ENCODE data around the gene PRPF18.

PRPF18 gene

DNA sequence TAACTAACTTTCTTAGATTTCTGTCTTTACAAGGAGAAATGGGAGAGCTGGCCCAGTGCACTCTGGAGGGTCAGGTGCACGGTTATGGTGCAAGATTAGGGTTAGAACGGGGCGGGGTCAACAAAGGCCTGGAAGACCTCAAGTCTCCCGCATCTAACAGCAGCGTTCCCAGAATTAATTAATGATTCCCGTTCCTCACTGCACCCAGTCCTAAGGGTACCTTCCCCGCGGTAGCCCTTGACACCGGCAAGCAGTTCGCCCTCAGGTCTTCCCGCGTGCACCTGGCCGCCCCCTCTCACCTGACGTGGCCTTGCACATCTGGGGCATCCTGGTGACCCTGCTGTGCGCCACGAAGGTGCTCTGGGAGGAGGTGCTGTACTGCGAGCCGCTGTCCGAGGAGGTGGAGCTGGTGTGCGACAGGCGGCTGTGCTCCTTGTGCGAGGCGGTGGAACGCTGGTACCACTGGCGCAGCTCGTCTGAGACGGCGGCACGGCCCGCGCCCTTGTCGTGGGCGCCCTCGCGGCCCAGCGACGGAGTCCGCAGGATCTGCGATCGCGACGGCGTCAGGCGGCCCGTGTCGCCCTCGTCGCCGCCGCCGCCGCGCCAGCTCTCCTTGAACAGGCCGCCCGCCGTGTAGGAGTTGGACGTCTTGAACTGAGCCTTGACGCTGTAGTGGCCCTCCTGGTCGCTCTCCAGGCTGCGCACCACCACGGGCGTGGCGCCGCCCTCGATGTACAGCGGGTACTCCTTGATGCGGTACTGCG is 69.8 kb downstream of the PRPF18 start:
- H3K27me3 ChIP-seq (ENCODE audit: control insufficient read depth, insufficient read depth, low read length), result no peaks in the 10 kb centered on the region
- no peak overlapping the region for H3K27ac ChIP-seq (ENCODE audit: low read depth, low read length)
- no peaks in the 10 kb centered on the region for H3K9me3 ChIP-seq (ENCODE audit: control insufficient read depth, insufficient read depth, low read length)
- H3K36me3 ChIP-seq (ENCODE audit: control insufficient read depth, insufficient read depth, low read length), result peaks cover 50% of the 10 kb centered on the region
- H3K4me1 ChIP-seq (ENCODE audit: control insufficient read depth, insufficient read depth, low read length), result 0 out of 2 replicates have a peak, but pooled peaks cover 11% of the 10 kb centered on the region
- no peak overlapping the region for H3K4me3 ChIP-seq (ENCODE audit: low read depth, low read length)
- H3K9ac ChIP-seq (ENCODE audit: low read depth, low read length), result no peak overlapping the region

DNA sequence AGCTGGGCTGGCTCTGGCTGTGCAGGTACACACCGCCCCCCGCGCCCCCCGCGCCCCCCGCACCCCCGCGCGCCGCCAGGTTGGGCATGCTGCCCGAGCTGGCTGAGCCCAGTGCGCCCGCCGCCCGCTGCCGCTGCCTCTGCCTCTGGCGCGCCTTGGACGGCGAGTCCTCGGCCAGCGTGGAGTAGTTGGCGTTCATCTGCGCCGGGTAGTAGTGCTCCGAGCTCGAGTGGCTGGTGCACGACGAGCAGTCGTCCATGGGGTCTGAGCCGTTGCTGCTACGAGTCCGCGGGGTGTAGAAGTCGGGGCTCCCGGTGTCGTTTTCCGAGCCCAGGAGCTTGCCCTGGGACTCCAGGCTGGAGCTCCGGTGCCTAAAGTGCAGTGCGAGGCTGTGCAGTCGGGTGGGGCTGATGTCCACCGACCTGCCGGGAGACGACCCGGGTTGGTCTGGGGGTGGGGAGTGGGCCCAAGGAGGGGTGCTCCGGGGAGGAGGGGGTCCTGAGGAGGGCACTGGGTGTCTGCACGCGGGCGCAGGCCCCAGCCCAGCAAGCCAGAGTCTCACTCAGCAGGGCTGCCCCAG is 70.4 kb downstream of the PRPF18 start:
- Histone ChIP-seq H3K36me3 (ENCODE audit: control insufficient read depth, insufficient read depth, low read length) (peaks cover 43% of the 10 kb centered on the region), H3K27ac (ENCODE audit: low read depth, low read length) (no peak overlapping the region), H3K4me1 (ENCODE audit: control insufficient read depth, insufficient read depth, low read length) (0 out of 2 replicates have a peak, but pooled peaks cover 11% of the 10 kb centered on the region), H3K4me3 (ENCODE audit: low read depth, low read length) (no peak overlapping the region), H3K9ac (ENCODE audit: low read depth, low read length) (no peak overlapping the region), H3K9me3 (ENCODE audit: control insufficient read depth, insufficient read depth, low read length) (no peaks in the 10 kb centered on the region), H3K27me3 (ENCODE audit: control insufficient read depth, insufficient read depth, low read length) (no peaks in the 10 kb centered on the region)

DNA sequence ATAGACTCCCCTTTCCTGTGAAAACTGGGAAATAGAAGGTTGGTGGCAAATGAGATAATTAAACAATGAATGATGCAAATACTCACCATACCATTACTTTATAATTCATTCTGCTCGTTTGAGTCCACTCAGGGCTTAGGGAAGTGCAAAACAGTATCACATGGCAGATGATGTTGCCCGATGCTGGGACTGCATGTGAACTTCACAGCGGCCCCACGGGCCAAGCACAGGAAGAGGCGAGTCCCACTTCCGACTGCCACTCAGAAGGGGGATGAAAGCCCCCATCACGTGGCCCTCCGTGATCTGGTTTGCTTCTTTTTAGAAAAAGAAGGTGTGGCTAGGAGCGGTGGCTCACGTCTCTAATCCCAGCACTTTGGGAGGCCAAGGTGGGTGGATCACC is 71.5 kb downstream of the PRPF18 start:
- Histone ChIP-seq H3K27me3 (ENCODE audit: control insufficient read depth, insufficient read depth, low read length) (no peaks in the 10 kb centered on the region), H3K27ac (ENCODE audit: low read depth, low read length) (no peak overlapping the region), H3K9me3 (ENCODE audit: control insufficient read depth, insufficient read depth, low read length) (no peaks in the 10 kb centered on the region), H3K4me1 (ENCODE audit: control insufficient read depth, insufficient read depth, low read length) (0 out of 2 replicates have a peak, but pooled peaks cover 11% of the 10 kb centered on the region), H3K4me3 (ENCODE audit: low read depth, low read length) (no peak overlapping the region), H3K9ac (ENCODE audit: low read depth, low read length) (no peak overlapping the region), H3K36me3 (ENCODE audit: control insufficient read depth, insufficient read depth, low read length) (peaks cover 39% of the 10 kb centered on the region)

DNA sequence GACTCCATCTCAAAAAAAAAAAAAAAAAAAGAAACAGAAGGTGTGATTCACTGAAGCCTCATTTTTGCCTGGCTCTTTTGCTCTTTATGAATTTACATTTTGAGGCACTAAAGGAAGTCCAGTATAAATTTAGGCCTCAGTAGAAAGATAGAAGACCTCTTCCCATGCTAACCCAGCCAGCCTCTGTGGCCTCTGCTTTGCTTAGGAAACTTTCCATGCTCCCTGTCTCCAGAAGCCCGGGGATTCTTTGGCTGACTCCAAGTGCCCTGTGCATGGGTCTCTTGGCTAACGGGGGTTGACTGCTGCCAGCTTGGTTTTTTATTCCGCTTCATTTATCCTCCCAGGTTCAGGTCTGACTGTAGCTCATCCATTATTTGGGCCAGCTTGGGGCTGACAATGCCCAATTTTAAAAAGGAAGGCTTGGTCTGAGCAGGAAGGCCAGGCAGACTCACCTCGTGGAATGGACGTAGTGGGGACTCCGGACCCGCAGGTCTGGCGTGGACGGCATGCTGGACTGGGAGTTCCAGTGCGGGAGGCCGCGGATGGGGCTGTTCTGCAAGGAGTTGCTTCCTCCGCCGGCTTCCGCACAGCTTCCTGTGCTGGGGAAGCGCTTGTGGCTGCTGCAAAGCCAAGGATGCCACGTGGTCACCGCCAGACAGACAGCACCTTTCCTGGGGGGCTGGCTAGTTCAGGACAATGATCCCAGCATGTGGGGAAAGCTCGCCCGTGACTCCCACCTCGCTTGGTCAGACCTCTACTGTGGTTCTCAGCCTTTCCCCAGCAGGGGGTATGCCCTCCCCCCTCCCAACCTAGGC is 72.3 kb downstream of the PRPF18 start:
- H3K27ac ChIP-seq (ENCODE audit: low read depth, low read length), result no peak overlapping the region
- no peak overlapping the region for H3K4me3 ChIP-seq (ENCODE audit: low read depth, low read length)
- H3K9ac ChIP-seq (ENCODE audit: low read depth, low read length), result no peak overlapping the region
- H3K4me1 ChIP-seq (ENCODE audit: control insufficient read depth, insufficient read depth, low read length), result 0 out of 2 replicates have a peak, but pooled peaks cover 11% of the 10 kb centered on the region
- peaks cover 32% of the 10 kb centered on the region for H3K36me3 ChIP-seq (ENCODE audit: control insufficient read depth, insufficient read depth, low read length)
- no peaks in the 10 kb centered on the region for H3K9me3 ChIP-seq (ENCODE audit: control insufficient read depth, insufficient read depth, low read length)
- H3K27me3 ChIP-seq (ENCODE audit: control insufficient read depth, insufficient read depth, low read length), result no peaks in the 10 kb centered on the region

DNA sequence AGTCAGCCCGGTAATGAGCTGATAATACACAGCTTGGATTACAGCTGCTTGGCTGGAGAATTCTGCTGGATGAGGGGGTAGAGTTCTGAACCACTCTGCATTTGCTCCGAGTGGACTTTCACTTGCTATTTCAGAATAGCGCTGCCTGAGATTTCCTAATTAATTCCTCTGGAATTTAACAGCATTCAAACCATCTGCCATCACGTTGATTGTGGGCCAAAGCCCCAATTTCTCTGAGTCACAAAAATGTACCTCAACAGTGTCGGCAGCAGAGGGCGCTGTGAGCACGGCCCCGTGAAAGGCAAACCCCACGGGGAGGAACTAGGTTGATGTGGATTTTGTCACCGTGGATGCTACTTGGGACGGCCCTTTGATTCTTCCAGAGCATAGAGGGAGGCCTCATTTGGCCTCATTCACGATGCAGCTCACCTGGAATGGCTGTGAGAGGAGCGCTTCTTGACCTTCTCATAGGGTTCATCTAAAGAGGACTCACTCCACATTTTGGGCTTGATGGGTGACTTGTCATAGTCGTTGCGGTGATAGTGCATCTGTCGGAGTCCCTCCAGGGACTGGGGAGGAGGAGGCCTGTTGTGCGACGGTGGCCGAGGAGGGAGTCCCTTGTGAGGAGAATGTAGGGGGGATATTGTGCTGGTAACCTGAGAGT is 73.3 kb downstream of the PRPF18 start:
- no peaks in the 10 kb centered on the region for H3K27me3 ChIP-seq (ENCODE audit: control insufficient read depth, insufficient read depth, low read length)
- H3K36me3 ChIP-seq (ENCODE audit: control insufficient read depth, insufficient read depth, low read length), result peaks cover 23% of the 10 kb centered on the region
- 0 out of 2 replicates have a peak, but pooled peaks cover 11% of the 10 kb centered on the region for H3K4me1 ChIP-seq (ENCODE audit: control insufficient read depth, insufficient read depth, low read length)
- H3K9me3 ChIP-seq (ENCODE audit: control insufficient read depth, insufficient read depth, low read length), result no peaks in the 10 kb centered on the region
- H3K9ac ChIP-seq (ENCODE audit: low read depth, low read length), result no peak overlapping the region
- H3K4me3 ChIP-seq (ENCODE audit: low read depth, low read length), result no peak overlapping the region
- H3K27ac ChIP-seq (ENCODE audit: low read depth, low read length), result no peak overlapping the region

DNA sequence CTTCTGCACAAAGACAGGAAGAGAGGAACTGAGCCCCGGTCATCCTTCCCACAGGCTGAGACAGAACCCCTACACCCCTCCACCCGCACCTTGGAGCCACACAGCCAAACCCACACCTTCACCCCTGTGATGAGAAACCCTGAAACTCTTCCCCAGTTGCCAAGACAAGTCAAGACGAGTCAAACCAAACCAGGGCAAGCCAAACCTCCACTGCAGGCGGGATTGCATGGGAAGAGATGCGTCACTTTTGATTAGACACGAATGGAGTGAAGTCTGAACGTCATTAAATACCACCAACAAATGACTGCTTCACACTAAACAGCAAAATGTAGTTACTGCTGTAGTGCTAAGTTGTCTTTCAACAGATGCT is 73.8 kb downstream of the PRPF18 start:
- no peak overlapping the region for H3K9ac ChIP-seq (ENCODE audit: low read depth, low read length)
- H3K4me3 ChIP-seq (ENCODE audit: low read depth, low read length), result no peak overlapping the region
- no peaks in the 10 kb centered on the region for H3K9me3 ChIP-seq (ENCODE audit: control insufficient read depth, insufficient read depth, low read length)
- H3K4me1 ChIP-seq (ENCODE audit: control insufficient read depth, insufficient read depth, low read length), result 0 out of 2 replicates have a peak, but pooled peaks cover 11% of the 10 kb centered on the region
- peaks cover 28% of the 10 kb centered on the region for H3K36me3 ChIP-seq (ENCODE audit: control insufficient read depth, insufficient read depth, low read length)
- no peak overlapping the region for H3K27ac ChIP-seq (ENCODE audit: low read depth, low read length)
- H3K27me3 ChIP-seq (ENCODE audit: control insufficient read depth, insufficient read depth, low read length), result no peaks in the 10 kb centered on the region

DNA sequence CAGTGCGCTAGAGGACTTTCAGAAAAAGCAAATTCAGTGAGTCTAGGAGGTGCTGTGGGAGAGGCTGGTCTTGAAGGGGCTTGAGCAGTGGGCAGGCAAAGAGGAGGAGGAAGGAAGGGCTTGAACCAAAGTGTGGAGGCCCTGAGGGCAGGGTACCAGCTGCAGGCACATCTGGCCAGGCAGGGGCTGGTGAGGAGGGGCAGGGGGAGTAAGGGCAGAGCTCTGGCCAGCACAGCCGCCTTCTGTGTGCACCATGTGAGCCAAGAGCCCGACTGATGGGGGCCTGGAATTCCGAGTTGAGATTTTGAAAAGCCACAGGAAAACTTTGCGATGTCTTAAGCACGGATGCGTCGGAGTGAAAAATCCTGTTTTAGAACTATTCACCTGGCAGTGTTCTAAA is 74.5 kb downstream of the PRPF18 start:
- Histone ChIP-seq H3K27ac (ENCODE audit: low read depth, low read length) (no peak overlapping the region), H3K4me3 (ENCODE audit: low read depth, low read length) (no peak overlapping the region), H3K36me3 (ENCODE audit: control insufficient read depth, insufficient read depth, low read length) (peaks cover 27% of the 10 kb centered on the region), H3K27me3 (ENCODE audit: control insufficient read depth, insufficient read depth, low read length) (no peaks in the 10 kb centered on the region), H3K9me3 (ENCODE audit: control insufficient read depth, insufficient read depth, low read length) (no peaks in the 10 kb centered on the region), H3K4me1 (ENCODE audit: control insufficient read depth, insufficient read depth, low read length) (0 out of 2 replicates have a peak, but pooled peaks cover 11% of the 10 kb centered on the region), H3K9ac (ENCODE audit: low read depth, low read length) (no peak overlapping the region)

DNA sequence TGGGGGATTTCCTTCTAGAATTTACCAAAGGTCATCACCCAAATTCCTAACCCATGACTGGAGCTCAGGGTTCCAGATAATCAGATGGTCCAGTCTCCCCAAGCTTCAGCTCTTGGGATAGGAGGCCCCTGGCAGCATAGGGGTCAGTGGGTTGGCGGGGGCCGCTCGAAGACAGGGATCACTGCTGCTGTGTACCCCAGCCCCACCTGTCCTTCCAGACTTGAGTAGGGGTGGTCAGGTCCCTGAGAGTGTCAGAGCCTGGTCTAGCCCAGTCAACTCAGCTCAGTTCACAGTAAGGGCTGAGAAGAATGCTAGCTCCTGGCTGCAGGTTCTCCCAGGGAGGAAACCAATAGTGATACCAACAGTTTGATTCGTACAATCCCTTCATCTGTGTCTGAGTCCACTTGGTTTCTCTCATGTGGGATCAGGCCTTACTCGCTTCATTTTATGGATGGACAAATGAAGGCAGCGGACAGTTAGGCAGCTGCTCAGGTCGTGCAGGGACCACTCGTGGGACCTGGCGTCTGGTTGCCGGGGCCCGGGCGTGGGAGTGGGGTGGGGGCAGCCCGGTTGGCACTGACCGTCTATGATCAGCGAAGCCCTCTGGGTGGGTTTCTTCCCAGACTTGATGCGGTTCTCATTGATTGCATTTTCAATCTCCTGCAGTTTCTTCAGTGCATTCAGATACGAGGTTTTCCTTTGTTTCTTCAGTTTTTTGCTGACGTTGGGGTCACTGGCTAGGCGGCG is 78.9 kb downstream of the PRPF18 start:
- no peaks in the 10 kb centered on the region; the same call in 1 of the 2 replicates for H3K4me1 ChIP-seq (ENCODE audit: control insufficient read depth, insufficient read depth, low read length)
- H3K27ac ChIP-seq (ENCODE audit: low read depth, low read length), result no peak overlapping the region

DNA sequence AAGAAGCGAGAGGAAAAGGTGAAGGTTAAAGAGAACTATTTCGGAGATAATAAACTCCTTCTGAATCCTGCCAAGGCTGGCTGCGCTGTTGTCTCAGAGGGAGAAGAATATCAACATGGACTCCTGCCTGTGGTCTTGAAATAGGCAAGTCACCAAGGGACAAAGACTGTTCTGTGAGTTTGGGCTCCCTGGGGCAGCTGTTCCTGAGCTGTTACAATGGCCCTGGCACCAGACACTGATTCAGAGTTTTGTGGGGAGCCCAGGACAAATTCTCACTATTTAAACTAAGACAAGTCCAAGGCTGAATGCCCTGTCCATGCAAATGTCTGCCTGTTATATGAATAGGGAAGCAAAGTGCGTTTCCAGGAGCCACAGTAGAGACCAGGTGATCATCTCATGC is 81.4 kb downstream of the PRPF18 start:
- Histone ChIP-seq H3K4me3 (ENCODE audit: low read depth, low read length) (no peak overlapping the region), H3K27me3 (ENCODE audit: control insufficient read depth, insufficient read depth, low read length) (no peaks in the 10 kb centered on the region), H3K4me1 (ENCODE audit: control insufficient read depth, insufficient read depth, low read length) (peaks cover 13% of the 10 kb centered on the region), H3K27ac (ENCODE audit: low read depth, low read length) (no peak overlapping the region), H3K9me3 (ENCODE audit: control insufficient read depth, insufficient read depth, low read length) (no peaks in the 10 kb centered on the region), H3K36me3 (ENCODE audit: control insufficient read depth, insufficient read depth, low read length) (peaks cover 24% of the 10 kb centered on the region), H3K9ac (ENCODE audit: low read depth, low read length) (no peak overlapping the region)

More for the DNA sequence above, 78.9 kb downstream of the PRPF18 start:
- peaks cover 25% of the 10 kb centered on the region for H3K36me3 ChIP-seq (ENCODE audit: control insufficient read depth, insufficient read depth, low read length)
- H3K9ac ChIP-seq (ENCODE audit: low read depth, low read length), result no peak overlapping the region
- no peaks in the 10 kb centered on the region for H3K9me3 ChIP-seq (ENCODE audit: control insufficient read depth, insufficient read depth, low read length)
- no peak overlapping the region for H3K4me3 ChIP-seq (ENCODE audit: low read depth, low read length)
- H3K27me3 ChIP-seq (ENCODE audit: control insufficient read depth, insufficient read depth, low read length), result no peaks in the 10 kb centered on the region

DNA sequence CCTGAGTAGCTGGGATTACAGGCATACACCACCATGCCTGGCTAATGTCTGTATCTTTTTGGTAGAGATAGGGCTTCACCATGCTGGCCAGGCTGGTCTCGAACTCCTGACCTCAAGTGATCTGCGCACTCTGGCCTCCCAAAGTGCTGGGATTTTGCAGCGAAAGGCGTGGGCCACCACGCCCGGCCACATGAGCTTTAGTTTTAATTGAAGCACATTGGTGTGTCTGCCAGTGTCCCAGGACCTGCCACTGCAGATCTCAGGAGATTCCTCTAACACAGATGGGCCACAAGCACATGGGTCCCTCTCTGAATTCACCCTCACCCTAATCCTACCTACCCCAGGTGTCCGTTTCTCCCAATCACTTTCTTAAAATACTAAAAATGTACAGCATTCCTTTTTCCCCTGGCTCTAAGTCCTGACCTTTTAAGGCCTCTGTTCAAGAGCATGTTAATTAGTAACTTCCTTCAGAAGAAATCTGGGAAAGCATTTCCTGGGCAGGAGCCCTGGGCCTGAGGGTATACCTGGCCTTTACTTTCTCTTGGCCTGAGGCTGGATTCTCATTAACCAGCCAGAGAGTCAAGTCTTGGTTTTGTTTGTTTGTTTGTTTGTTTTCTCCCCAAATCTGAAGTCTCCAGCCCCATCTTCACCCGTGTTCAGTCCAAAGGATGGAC is 82.6 kb downstream of the PRPF18 start:
- H3K9ac ChIP-seq (ENCODE audit: low read depth, low read length), result no peak overlapping the region
- H3K9me3 ChIP-seq (ENCODE audit: control insufficient read depth, insufficient read depth, low read length), result no peaks in the 10 kb centered on the region
- H3K4me1 ChIP-seq (ENCODE audit: control insufficient read depth, insufficient read depth, low read length), result peaks cover 20% of the 10 kb centered on the region
- H3K4me3 ChIP-seq (ENCODE audit: low read depth, low read length), result no peak overlapping the region
- H3K27me3 ChIP-seq (ENCODE audit: control insufficient read depth, insufficient read depth, low read length), result no peaks in the 10 kb centered on the region
- H3K27ac ChIP-seq (ENCODE audit: low read depth, low read length), result no peak overlapping the region
- H3K36me3 ChIP-seq (ENCODE audit: control insufficient read depth, insufficient read depth, low read length), result peaks cover 21% of the 10 kb centered on the region

Data from HUES48 (cell line).